Endothelial cell of umbilical vein (primary cell): ENCODE data around the gene TYRP1. TPM values are rescaled to one million over a fixed set of nuclear protein-coding genes. Genes with fewer than 3 reads are reported as not detected.

Experiments
- BruUV-seq: library from RNA; stranded (reverse); fragments of 400-500 nt; replicated peaks from 2 replicates; lab custom pipeline; 2021; lab: Mats Ljungman, UMichigan
- CTCF ChIA-PET: fragments of 300-600, 350-600 bp; sonication (Branson Sonifier 250); formaldehyde crosslinking; loops from one replicate; lab custom pipeline; 2021; ENCODE audit warnings: antibody characterized with exemption, inconsistent platforms; lab: Charles Lee
- POLR2A ChIA-PET: fragments of 300-600, 350-600 bp; sonication (Branson Sonifier 250); formaldehyde crosslinking; loops from one replicate; lab custom pipeline; 2021; ENCODE audit warnings: antibody characterized with exemption, inconsistent platforms; lab: Charles Lee
- DNase-seq: peaks from one replicate; pipeline ENCODE4 v3.0.0-alpha.2; 2011; ENCODE audit warnings: low read depth, low spot score
- FAIRE-seq: peaks from 2 replicates; lab custom pipeline; 2011; peaks lifted over from hg19 to GRCh38; lab: Jason Lieb, UNC
- H2AFZ ChIP-seq: 2 replicates; pipeline ENCODE4 v1.6.0; 2012; ENCODE audit warnings: low read depth, low read length, control low read depth, inconsistent platforms
- H3K27ac ChIP-seq: 2 replicates; pipeline ENCODE4 v1.5.1; 2011; ENCODE audit warnings: low read depth, mild to moderate bottlenecking, control low read depth, low read length, moderate library complexity; ENCODE audit not compliant: insufficient read depth
- H3K27me3 ChIP-seq, 2 experiments: 2 replicates each; pipeline versions ENCODE4 v1.6.0 to v1.6.1; 2011; ENCODE audit warnings: low read length in 2 of 2, mixed read lengths in 1 of 2; ENCODE audit not compliant: control insufficient read depth in 2 of 2, insufficient read depth in 2 of 2
- H3K36me3 ChIP-seq, 2 experiments: 2 replicates in 1 of 2; 3 replicates in 1 of 2; pipeline ENCODE4 v1.5.1; 2011; ENCODE audit warnings: low read length in 2 of 2, mild to moderate bottlenecking in 1 of 2, moderate library complexity in 1 of 2; ENCODE audit not compliant: control insufficient read depth in 2 of 2, insufficient read depth in 2 of 2; ENCODE audit errors: extremely low read depth in 1 of 2
- H3K4me1 ChIP-seq: 3 replicates; pipeline ENCODE4 v1.5.1; 2011; ENCODE audit warnings: mild to moderate bottlenecking, low read length; ENCODE audit not compliant: control insufficient read depth, insufficient read depth; ENCODE audit errors: extremely low read depth
- H3K4me2 ChIP-seq: 2 replicates; pipeline ENCODE4 v1.6.1; 2011; ENCODE audit warnings: low read length, control low read depth, mixed read lengths; ENCODE audit not compliant: insufficient read depth
- H3K4me3 ChIP-seq, 3 experiments: fragments of 200-600 bp in 1 of 3; sonication (generic), shearing (Covaris generic) in 1 of 3; replicated peaks in 1 of 3; 2 replicates each; pipeline ENCODE4 v1.5.1; 2011 to 2016; ENCODE audit warnings: control low read depth in 3 of 3, low read length in 3 of 3, mild to moderate bottlenecking in 2 of 3, inconsistent platforms in 1 of 3, low read depth in 1 of 3, moderate library complexity in 1 of 3; ENCODE audit not compliant: insufficient read depth in 1 of 3
- H3K79me2 ChIP-seq: 2 replicates; pipeline ENCODE4 v1.6.0; 2012; ENCODE audit warnings: low read length, inconsistent platforms; ENCODE audit not compliant: control insufficient read depth, insufficient read depth
- H3K9ac ChIP-seq: replicated peaks from 2 replicates; pipeline ENCODE3; 2011; ENCODE audit warnings: low read length, control low read depth; ENCODE audit not compliant: insufficient read depth; ENCODE audit errors: extremely low read depth
- H3K9me1 ChIP-seq: replicated peaks from 3 replicates; pipeline ENCODE4 v1.6.0; 2011; ENCODE audit warnings: mild to moderate bottlenecking, low read length; ENCODE audit not compliant: control insufficient read depth, insufficient read depth; ENCODE audit errors: extremely low read depth
- H3K9me3 ChIP-seq: replicated peaks from 2 replicates; pipeline ENCODE4 v1.5.1; 2012; ENCODE audit warnings: low read length, inconsistent platforms; ENCODE audit not compliant: control insufficient read depth, insufficient read depth
- H4K20me1 ChIP-seq: replicated peaks from 2 replicates; pipeline ENCODE3; 2011; ENCODE audit warnings: mild to moderate bottlenecking, low read length; ENCODE audit not compliant: control insufficient read depth, insufficient read depth; ENCODE audit errors: extremely low read depth
- EZH2 ChIP-seq: IDR thresholded peaks from 2 replicates; pipeline ENCODE4 v1.6.1; 2012; ENCODE audit warnings: borderline replicate concordance, low read depth, mild to moderate bottlenecking, moderate library complexity, low read length, inconsistent platforms; ENCODE audit not compliant: severe bottlenecking
- FOS ChIP-seq: IDR thresholded peaks from 2 replicates; pipeline ENCODE4 v1.6.1; 2011; ENCODE audit warnings: mild to moderate bottlenecking, low read length, moderate library complexity, borderline replicate concordance; ENCODE audit not compliant: insufficient read depth
- GATA2 ChIP-seq: IDR thresholded peaks from 2 replicates; pipeline ENCODE4 v1.7.0; 2011; ENCODE audit warnings: low read depth, mild to moderate bottlenecking, moderate library complexity, mixed read lengths, low read length; ENCODE audit not compliant: insufficient read length, insufficient read depth
- JUN ChIP-seq: IDR thresholded peaks from 2 replicates; pipeline ENCODE4 v1.6.1; 2011; ENCODE audit warnings: borderline replicate concordance, low read depth; ENCODE audit not compliant: insufficient read length, insufficient read depth
- MYC ChIP-seq: IDR thresholded peaks from one replicate; pipeline ENCODE4 v1.6.1; 2011; ENCODE audit warnings: mild to moderate bottlenecking, low read depth, low read length
- POLR2A ChIP-seq: IDR thresholded peaks from 2 replicates; pipeline ENCODE4 v1.6.1; 2012; ENCODE audit warnings: low read depth, mild to moderate bottlenecking, control low read depth, low read length
- POLR2AphosphoS5 ChIP-seq: IDR thresholded peaks from 2 replicates; pipeline ENCODE4 v1.6.1; 2012; ENCODE audit warnings: low read depth, mild to moderate bottlenecking, control low read depth, low read length, moderate library complexity; ENCODE audit not compliant: insufficient read depth
- dilution Hi-C: fragments of 300-500 bp; cut with MboI; formaldehyde crosslinking; loops from one replicate; pipeline ENCODE4 v1.15.0; 2019; ENCODE audit warnings: low sequenced_read_pairs; ENCODE audit not compliant: extremely low pct_ligation_motif_present
- intact Hi-C: fragments of 100-400 bp; cut with micrococcal nuclease; formaldehyde crosslinking; loops from one replicate; pipeline ENCODE4 v1.10.0; 2022
- polyA plus RNA-seq, 4 experiments: library from polyadenylated mRNA; depleted of rRNA in 3 of 4; stranded (reverse) in 3 of 4; unstranded in 1 of 4; fragments of >200 nt; gene quantifications; 2 replicates each; pipeline versions ENCODE4 v1.2.1 to v1.2.3, GENCODE V29; 2011 to 2012; ENCODE audit warnings: missing spikeins in 1 of 4
- total RNA-seq: library from RNA; stranded (reverse); gene quantifications from 2 replicates; pipeline ENCODE4 v1.2.3, GENCODE V29; 2021
- TF ChIP-seq, protein P1 (sequence below): IDR thresholded peaks from 2 replicates; pipeline ENCODE4 v1.6.1; 2011; ENCODE audit not compliant: insufficient read depth, insufficient read length
- TF ChIP-seq, protein P2 (sequence below), 2 donors: IDR thresholded peaks; 1 replicate in 1 of 2; 2 replicates in 1 of 2; pipeline ENCODE4 v1.5.1; 2011; ENCODE audit warnings: low read length in 2 of 2, mild to moderate bottlenecking in 2 of 2, moderate library complexity in 2 of 2, control low read depth in 1 of 2, inconsistent platforms in 1 of 2, low read depth in 1 of 2; ENCODE audit not compliant: insufficient read depth in 1 of 2; ENCODE audit errors: extremely low read depth in 1 of 2

Gene TYRP1
- total and polyA plus RNA-seq, 2 donors (not counting 3 experiments of a cell fraction or from before 2014, with no cell fraction given) = 0.63 TPM; not detected in 1

DNA sequence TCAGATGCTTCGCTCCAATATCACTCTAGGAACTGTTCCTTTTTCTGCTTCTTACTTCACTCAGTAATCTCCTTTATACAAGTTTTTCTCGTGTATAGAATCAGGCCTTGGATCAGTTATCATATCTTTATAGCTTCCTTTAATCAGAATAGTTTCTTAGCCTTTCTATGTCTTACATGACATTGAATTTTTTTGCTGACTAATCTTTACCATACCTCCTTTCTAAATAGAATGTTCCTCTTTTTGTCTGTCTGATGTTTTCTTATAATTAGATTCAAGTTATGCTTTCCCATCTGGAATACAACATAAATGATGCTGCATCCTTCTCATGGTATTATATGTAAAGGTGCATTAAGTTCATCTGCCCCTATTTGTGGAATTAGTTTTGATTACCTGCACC lies 40.2 kb upstream of the TYRP1 start:
- intact Hi-C loops (no loop called here), dilution Hi-C loops (no loop called here)
- Histone ChIP-seq H4K20me1 (no peaks in the 10 kb centered on the region), H3K9me3 (no peaks in the 10 kb centered on the region), H3K4me2 (no peak overlapping the region), H3K27ac (no peak overlapping the region), H3K4me1 (no peaks in the 10 kb centered on the region), H3K4me3 (no peak overlapping the region), H3K79me2 (no peaks in the 10 kb centered on the region), H3K27me3 (no peaks in the 10 kb centered on the region), H3K36me3 (no peaks in the 10 kb centered on the region), H2AFZ (no peak overlapping the region), H3K9ac (no peak overlapping the region), H3K9me1 (no peaks in the 10 kb centered on the region)
- no peak for FAIRE-seq
- no TSS peak for BruUV-seq
- POLR2A ChIA-PET = no interaction called here
- CTCF ChIA-PET = no interaction called here
- no peak for TF ChIP-seq POLR2AphosphoS5
- no peak for TF ChIP-seq EZH2
- TF ChIP-seq GATA2 = no peak
- no peak for TF ChIP-seq FOS
- TF ChIP-seq POLR2A = no peak
- no peak for TF ChIP-seq JUN
- TF ChIP-seq, protein P1, sequence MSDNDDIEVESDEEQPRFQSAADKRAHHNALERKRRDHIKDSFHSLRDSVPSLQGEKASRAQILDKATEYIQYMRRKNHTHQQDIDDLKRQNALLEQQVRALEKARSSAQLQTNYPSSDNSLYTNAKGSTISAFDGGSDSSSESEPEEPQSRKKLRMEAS = no peak
- TF ChIP-seq MYC = no peak
- TF ChIP-seq, protein P2, sequence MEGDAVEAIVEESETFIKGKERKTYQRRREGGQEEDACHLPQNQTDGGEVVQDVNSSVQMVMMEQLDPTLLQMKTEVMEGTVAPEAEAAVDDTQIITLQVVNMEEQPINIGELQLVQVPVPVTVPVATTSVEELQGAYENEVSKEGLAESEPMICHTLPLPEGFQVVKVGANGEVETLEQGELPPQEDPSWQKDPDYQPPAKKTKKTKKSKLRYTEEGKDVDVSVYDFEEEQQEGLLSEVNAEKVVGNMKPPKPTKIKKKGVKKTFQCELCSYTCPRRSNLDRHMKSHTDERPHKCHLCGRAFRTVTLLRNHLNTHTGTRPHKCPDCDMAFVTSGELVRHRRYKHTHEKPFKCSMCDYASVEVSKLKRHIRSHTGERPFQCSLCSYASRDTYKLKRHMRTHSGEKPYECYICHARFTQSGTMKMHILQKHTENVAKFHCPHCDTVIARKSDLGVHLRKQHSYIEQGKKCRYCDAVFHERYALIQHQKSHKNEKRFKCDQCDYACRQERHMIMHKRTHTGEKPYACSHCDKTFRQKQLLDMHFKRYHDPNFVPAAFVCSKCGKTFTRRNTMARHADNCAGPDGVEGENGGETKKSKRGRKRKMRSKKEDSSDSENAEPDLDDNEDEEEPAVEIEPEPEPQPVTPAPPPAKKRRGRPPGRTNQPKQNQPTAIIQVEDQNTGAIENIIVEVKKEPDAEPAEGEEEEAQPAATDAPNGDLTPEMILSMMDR (IDR thresholded peaks at IDR 0.05; ENCODE audit: extremely low read depth in 1 of 2, insufficient read depth in 1 of 2, low read depth in 1 of 2, low read length in 2 of 2) = no peak
- DNase-seq = no peak
